Measurements from ENCODE around the gene WDR62.

WDR62 gene

DNA sequence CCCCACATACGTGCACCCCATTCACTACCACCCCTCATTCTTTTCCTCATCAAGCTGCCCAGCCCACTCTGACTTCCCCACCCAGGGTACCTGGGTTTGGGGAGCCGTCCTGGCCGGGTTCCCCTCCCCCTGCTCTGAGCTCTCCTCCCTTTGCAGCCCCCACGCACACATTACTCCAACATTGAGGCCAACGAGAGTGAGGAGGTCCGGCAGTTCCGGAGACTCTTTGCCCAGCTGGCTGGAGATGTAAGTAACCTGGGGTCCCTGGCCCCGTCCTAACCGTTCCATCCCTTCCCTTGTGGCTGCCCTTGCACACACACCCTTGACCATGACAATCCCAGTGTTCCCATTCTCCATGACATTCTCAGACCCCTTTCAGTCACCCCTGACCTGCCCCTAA, 87.8 kb downstream of the WDR62 start:
- DNase-seq: no peak

DNA sequence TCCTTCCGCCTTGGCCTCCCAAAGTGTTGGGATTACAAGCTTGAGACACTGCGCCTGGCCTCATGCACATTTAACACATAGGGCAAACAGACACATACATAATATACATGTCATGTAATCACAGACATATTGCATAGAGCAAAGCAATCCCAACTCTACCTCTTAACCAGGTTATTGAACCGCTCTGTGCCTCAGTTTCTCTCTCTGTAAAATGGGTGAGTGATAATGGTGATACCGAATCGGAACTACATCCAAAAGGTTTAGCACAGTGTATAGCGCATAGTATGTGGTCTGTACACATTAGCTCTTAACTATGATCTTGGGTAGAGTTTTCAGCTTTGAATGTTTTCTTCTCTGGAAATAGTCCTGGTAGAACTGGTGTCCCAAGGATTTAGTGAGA, 89.9 kb downstream of the WDR62 start:
- no peak for DNase-seq

DNA sequence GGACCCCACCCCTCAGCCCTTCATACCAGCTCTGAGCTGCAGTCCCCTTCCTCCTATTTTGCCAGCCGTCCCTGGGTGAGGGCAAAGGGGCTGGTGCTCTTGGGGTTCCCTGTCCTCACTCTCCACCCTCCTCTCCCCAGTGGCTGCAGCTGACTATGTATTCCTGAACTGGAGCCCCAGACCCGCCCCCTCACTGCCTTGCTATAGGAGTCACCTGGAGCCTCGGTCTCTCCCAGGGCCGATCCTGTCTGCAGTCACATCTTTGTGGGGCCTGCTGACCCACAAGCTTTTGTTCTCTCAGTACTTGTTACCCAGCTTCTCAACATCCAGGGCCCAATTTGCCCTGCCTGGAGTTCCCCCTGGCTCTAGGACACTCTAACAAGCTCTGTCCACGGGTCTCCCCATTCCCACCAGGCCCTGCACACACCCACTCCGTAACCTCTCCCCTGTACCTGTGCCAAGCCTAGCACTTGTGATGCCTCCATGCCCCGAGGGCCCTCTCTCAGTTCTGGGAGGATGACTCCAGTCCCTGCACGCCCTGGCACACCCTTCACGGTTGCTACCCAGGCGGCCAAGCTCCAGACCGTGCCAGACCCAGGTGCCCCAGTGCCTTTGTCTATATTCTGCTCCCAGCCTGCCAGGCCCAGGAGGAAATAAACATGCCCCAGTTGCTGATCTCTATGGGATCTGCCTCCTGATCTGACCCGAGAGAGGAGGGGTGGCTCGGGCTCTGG, 95.1 kb downstream of the WDR62 start:
- no peak for DNase-seq

DNA sequence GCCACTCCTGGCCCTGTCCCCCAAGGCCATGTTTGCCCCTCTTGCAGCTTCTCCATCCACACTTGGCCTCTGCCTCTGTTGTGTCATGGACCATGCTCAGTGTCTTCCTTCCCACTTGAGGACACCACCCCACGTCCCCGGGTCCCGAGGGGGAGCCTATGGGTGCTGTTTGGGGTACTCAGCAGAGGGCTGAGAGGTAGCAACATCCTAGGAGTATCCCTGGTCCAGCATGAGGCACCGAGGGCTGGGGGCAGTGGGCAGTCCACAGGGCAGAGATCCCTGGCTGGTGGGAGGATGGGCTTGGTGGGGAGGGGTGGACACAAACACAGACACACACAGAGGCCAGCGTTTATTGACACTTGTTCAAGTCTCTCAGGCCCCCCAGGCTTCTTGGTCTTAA, 95.9 kb downstream of the WDR62 start:
- DNase-seq: no peak

DNA sequence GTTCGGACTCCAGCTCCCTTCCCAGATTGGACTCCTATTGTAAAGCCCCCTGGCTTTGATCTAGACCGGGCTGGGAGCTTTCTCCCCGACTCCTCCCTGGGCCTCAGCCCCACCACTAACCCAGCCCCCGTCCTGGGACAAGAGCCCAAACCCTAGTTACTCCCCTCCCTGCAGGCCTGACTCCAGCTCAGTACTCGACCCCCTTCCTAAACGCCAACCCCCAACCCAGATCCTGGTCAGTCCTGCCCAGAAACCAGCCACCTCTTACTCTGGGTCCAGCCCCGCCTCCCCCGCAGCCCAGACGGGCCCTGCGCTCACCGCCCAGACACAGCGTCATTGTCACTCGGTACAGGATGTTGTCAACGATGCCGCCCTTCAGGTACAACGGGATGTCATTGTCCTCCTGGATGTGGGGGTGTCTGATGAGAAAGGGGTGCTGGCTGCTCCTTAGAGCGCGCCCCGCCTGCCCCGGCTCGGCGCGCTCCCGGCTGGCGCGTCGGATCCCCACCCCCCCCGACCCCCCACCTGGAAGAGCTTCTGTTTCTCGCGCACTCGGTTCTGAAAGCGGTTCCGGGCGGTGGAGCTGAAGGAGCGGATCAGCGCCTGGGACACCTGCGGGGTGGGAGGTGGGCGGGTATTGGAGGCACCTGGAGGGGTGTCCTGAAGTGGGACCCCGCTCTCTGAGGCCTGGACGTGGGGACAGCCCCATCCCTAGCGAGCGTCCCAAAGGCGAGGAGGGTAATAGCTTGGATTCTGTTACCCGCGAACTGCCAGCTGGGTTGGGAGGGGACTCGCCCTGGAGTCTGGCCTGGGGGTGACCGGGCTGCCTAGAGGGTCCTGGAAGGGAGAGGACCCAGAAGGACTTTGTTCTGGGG, 96.7 kb downstream of the WDR62 start:
- no peak for DNase-seq

DNA sequence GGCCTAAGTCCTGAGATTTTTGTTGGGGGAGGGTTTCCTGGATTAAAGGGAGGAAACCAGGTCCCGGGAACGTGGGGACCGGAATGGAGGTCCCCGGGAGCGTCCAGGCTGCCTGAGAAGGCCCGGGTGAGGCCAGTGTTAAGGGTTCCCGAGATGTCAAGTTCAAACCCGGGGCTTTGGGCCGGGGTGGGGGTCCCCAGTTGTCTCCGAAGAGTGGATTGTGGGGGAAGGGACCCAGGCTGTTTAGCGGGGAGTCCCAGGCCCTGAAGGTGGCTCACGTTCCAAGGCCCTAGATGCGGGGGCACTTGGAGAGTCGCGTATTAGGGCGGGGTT, 97.3 kb downstream of the WDR62 start:
- DNase-seq: no peak

DNA sequence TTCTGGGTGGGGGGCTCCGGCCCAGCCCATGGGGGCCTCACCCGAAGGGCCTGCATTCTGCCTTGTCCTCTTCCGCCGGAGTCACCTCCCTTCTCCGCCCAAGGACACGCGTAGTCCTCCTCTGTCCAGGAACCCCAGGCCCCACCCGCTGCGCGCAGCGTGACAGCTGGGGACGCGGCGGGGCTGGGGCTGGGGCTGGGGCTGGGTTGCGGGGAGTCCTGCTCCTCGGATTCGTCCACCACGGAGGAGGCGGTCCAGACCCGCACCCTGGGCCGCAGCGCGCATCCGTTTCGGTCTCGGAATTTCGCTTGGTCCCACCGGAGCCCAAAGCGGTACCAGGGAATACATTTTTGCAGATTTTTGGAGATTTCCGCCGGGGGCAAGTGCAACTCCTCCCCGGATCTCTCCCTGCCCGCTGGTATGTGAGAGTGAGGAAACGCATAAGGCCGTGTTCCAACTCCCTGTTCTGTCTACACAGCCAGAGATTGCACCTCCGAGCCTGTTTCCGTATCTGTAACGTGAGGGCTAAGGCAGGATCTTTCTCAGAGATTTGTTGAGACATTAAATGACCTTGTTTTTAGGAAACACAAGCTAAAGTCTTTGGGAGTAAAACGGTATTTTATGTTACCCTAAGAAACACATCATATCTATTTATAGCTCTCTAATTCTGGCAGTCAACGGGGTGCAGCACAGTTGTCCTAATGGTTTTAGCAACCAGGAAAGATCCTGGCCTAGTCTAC, 97.8 kb downstream of the WDR62 start, which contains the start of gene COX7A1:
Gene COX7A1, minus strand, starts transcription at position 96 of the 740 bp plus-strand sequence. Its CDS starts 40 bp downstream, at position 56.
- DNase-seq: no peak

DNA sequence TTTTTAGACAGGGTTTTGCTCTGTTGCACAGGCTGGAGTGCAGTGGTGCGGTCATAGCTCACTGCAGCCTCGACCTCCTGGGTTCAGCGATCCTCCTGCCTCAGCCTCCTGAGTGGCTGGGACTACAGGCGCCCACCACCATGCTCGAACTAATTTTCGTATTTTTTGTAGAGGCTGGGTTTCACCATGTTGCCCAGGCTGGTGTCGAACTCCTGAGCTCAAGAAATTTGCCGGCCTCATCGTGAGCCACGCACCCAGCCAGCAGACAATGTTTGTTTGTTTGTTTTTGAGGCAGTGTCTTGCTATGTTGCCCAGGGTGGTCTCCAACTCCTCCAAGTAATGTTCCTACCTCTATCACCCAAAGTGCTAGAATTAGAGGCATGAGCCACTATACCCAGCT, 98.4 kb downstream of the WDR62 start:
- DNase-seq: no peak

Measured in SW 1271 (cell line).